Nephron (organoid): ENCODE measurements around the gene TLCD3A.
"Not testable (repeated sequence)": the region's sequence is repeated elsewhere in the genome, so short reads cannot be mapped to it uniquely, and the experiment has no call there.

ENCODE experiments used
- H3K27ac Mint-ChIP-seq, 3 experiments: 2 replicates each; pipeline ENCODE4 v1.8.0; 2020; ENCODE audit warnings: mixed read lengths in 3 of 3, mild to moderate bottlenecking in 2 of 3, moderate library complexity in 1 of 3
- H3K27me3 Mint-ChIP-seq: 2 replicates; pipeline ENCODE4 v1.8.0; 2021; ENCODE audit warnings: low read depth, mild to moderate bottlenecking, moderate library complexity, mixed read lengths
- H3K36me3 Mint-ChIP-seq: 2 replicates; pipeline ENCODE4 v1.8.0; 2020; ENCODE audit warnings: low read depth, mixed read lengths
- H3K4me1 Mint-ChIP-seq: 2 replicates; pipeline ENCODE4 v1.8.0; 2020; ENCODE audit warnings: mixed read lengths
- H3K4me3 Mint-ChIP-seq, 3 experiments: 2 replicates each; pipeline ENCODE4 v1.8.0; 2020; ENCODE audit warnings: mild to moderate bottlenecking in 3 of 3, mixed read lengths in 3 of 3, moderate library complexity in 2 of 3
- H3K9me3 Mint-ChIP-seq: 2 replicates; pipeline ENCODE4 v1.8.0; 2020; ENCODE audit warnings: mixed read lengths
- CTCF ChIP-seq, 3 experiments: fragments of 200-600 bp; sonication (generic); IDR thresholded peaks; one replicate each; pipeline ENCODE4 v1.5.0; 2021; ENCODE audit warnings: antibody characterized with exemption in 3 of 3; ENCODE audit not compliant: unreplicated experiment in 3 of 3

Gene TLCD3A

GRCh38 chr17:696369-696768 is 36.0 kb upstream of the TLCD3A start:
- peak overlapping the region in 1 of 3 experiments; percentile 15 for H3K4me3 Mint-ChIP-seq
- no peaks in the 10 kb centered on the region for H3K27me3 Mint-ChIP-seq
- H3K4me1 Mint-ChIP-seq: peaks cover 40% of the 10 kb centered on the region
- peak overlapping the region; percentile 80 to 87 (median 87) for H3K27ac Mint-ChIP-seq
- H3K9me3 Mint-ChIP-seq: no peaks in the 10 kb centered on the region
- TF ChIP-seq CTCF (IDR thresholded peaks at IDR 0.05; ENCODE audit: unreplicated experiment in 3 of 3): no peak
- H3K36me3 Mint-ChIP-seq: peaks cover 51% of the 10 kb centered on the region

GRCh38 chr17:697682-698081 is 34.7 kb upstream of the TLCD3A start:
- Mint-ChIP-seq H3K27ac (peak overlapping the region; percentile 24 to 87 (median 41)), H3K36me3 (peaks cover 40% of the 10 kb centered on the region), H3K4me3 (no peak overlapping the region), H3K27me3 (no peaks in the 10 kb centered on the region), H3K9me3 (no peaks in the 10 kb centered on the region), H3K4me1 (peaks cover 40% of the 10 kb centered on the region)
- no peak for TF ChIP-seq CTCF (IDR thresholded peaks at IDR 0.05; ENCODE audit: unreplicated experiment in 3 of 3)

GRCh38 chr17:698096-698495 is 34.3 kb upstream of the TLCD3A start:
- not testable (repeated sequence) for H3K9me3 Mint-ChIP-seq, H3K4me3 Mint-ChIP-seq, H3K27me3 Mint-ChIP-seq
- Mint-ChIP-seq H3K27ac (peak overlapping the region; percentile 24 to 87 (median 41)), H3K4me1 (peaks cover 40% of the 10 kb centered on the region), H3K36me3 (peaks cover 40% of the 10 kb centered on the region)

- H3K27ac Mint-ChIP-seq: no peak overlapping the region
- H3K36me3 Mint-ChIP-seq: peaks cover 33% of the 10 kb centered on the region
- H3K4me1 Mint-ChIP-seq: peaks cover 33% of the 10 kb centered on the region
- no peak for TF ChIP-seq CTCF (IDR thresholded peaks at IDR 0.05; ENCODE audit: unreplicated experiment in 3 of 3)
- no peak overlapping the region for H3K4me3 Mint-ChIP-seq
- H3K27me3 Mint-ChIP-seq: no peaks in the 10 kb centered on the region
- no peaks in the 10 kb centered on the region for H3K9me3 Mint-ChIP-seq
Observed at GRCh38 chr17:699345-699744, 33.1 kb upstream of the TLCD3A start.

GRCh38 chr17:700504-701094 is 31.8 kb upstream of the TLCD3A start:
- TF ChIP-seq CTCF (IDR thresholded peaks at IDR 0.05; ENCODE audit: unreplicated experiment in 3 of 3): peak; percentile 64 to 88 (median 76)
- peaks cover 28% of the 10 kb centered on the region for H3K36me3 Mint-ChIP-seq
- no peak overlapping the region for H3K4me3 Mint-ChIP-seq
- H3K27me3 Mint-ChIP-seq: no peaks in the 10 kb centered on the region
- peak overlapping the region in 1 of 3 experiments; percentile 12 for H3K27ac Mint-ChIP-seq
- H3K4me1 Mint-ChIP-seq: peaks cover 23% of the 10 kb centered on the region
- H3K9me3 Mint-ChIP-seq: no peaks in the 10 kb centered on the region

- Mint-ChIP-seq H3K27ac (no peak overlapping the region), H3K4me3 (no peak overlapping the region), H3K27me3 (no peaks in the 10 kb centered on the region), H3K9me3 (no peaks in the 10 kb centered on the region), H3K36me3 (peaks cover 20% of the 10 kb centered on the region), H3K4me1 (no peaks in the 10 kb centered on the region)
- TF ChIP-seq CTCF (IDR thresholded peaks at IDR 0.05; ENCODE audit: unreplicated experiment in 3 of 3): no peak
Observed at GRCh38 chr17:703081-703875, 29.1 kb upstream of the TLCD3A start.
